ENCODE data around the gene HDAC9.
"Not testable (repeated sequence)": the region's sequence is repeated elsewhere in the genome, so short reads cannot be mapped to it uniquely, and the experiment has no call there.

The HDAC9 gene

DNA sequence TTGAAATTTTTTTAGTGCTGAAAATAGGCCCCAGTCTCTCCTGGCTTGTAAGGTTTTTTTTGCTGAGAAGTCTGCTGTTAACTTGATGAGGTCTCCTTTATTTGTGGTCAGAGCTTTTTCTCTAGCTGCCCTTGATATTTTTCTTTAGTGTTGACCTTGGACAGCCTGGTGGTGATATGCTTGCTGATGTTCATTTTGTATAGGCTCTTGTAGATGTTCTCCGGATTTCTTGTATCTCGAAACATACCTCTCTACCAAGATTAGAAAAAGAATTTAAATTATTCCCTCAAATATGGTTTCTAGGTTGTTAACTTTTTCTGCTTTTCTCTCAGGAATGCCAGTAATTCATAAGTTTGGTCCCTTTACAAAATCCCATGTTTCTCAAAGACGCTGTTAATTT, 519.5 kb downstream of the HDAC9 start:
- H3K4me1 Mint-ChIP-seq = no peaks in the 10 kb centered on the region
- H3K4me3 Mint-ChIP-seq = no peak overlapping the region
- no peaks in the 10 kb centered on the region for H3K27me3 Mint-ChIP-seq
- no peaks in the 10 kb centered on the region for H3K36me3 Mint-ChIP-seq
- H3K27ac Mint-ChIP-seq = no peak overlapping the region
- H3K9me3 Mint-ChIP-seq = peaks cover 5% of the 10 kb centered on the region

DNA sequence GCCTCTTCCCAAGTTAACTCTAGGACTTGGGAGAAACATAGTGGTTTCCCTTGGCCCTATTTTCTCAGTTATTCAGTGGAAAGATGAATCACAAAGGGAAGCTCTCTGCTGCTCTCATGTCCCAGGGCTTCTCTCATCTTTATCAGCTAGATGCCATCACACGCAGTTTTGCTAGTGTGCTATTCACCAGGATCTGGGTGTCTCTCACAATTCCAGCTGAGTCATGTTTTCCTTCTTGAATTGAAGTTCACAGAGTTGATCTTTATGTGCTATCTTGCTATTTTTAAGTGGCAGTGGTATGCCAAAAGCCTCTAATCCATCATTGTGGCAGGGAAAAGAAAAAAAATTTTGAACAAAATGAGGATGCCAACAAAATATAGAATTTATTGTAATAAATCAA, 520.6 kb downstream of the HDAC9 start:
- Mint-ChIP-seq H3K27ac (no peak overlapping the region), H3K36me3 (no peaks in the 10 kb centered on the region), H3K4me1 (no peaks in the 10 kb centered on the region), H3K4me3 (no peak overlapping the region), H3K27me3 (no peaks in the 10 kb centered on the region), H3K9me3 (peaks cover 5% of the 10 kb centered on the region)

DNA sequence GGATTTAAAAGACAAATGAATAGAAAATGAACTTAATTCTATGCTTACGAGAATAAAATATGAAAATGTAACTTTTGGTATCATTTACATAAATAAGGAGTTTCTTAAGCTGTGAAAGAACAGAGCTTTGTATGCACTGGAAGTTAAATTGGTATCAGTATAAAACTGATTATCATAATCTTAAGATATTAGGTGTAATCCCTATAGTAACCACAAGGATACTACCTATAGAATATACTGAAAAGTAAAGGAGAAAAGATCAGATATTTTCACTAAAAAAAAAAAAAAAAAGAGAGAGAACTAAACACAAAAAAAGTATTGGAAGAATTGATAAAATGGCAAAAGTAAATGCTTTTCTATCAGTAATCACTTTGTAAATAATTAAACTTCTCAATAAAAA, 521.8 kb downstream of the HDAC9 start:
- Mint-ChIP-seq H3K4me1 (no peaks in the 10 kb centered on the region), H3K27ac (no peak overlapping the region), H3K27me3 (no peaks in the 10 kb centered on the region), H3K36me3 (no peaks in the 10 kb centered on the region), H3K9me3 (peaks cover 5% of the 10 kb centered on the region), H3K4me3 (no peak overlapping the region)

DNA sequence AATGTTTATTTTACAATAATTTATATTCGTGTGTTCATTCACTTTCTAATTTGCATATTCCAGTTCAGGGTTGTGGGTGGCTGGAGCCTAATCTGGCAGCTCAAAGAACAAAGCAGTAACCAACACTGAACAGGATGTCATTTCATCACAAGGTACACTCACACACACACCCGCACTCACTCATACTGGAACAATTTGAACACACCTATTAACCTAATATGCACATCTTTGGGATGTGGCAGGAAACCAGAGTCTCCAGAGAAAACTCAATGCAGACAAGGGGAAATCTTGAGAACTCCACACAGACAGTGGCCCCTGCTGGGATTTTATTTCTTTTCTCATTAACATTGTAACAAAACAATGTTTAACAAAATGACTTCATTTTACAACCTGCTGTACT, 524.5 kb downstream of the HDAC9 start:
- no peaks in the 10 kb centered on the region for H3K27me3 Mint-ChIP-seq
- H3K4me1 Mint-ChIP-seq = no peaks in the 10 kb centered on the region
- no peaks in the 10 kb centered on the region for H3K36me3 Mint-ChIP-seq
- H3K4me3 Mint-ChIP-seq = no peak overlapping the region
- H3K27ac Mint-ChIP-seq = no peak overlapping the region
- H3K9me3 Mint-ChIP-seq = peaks cover 5% of the 10 kb centered on the region

DNA sequence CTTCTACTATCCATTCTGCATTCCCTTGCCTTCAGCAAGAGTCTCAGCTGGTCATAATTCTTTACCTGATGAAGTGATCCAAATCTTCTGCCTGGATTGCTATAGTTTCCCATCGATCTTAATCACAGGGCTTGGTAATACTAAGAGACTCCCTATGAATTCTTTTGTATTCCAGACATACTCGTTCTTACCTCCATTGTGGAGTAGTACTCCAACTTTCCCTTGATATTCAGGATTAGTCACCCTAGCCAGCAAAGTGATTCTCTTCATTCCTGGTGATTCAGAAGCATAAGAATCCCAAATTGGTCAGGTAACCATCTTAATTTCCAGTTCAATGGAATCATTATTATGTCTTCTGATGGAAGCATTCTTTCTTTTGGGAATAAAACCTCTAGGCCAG, 525.2 kb downstream of the HDAC9 start:
- no peak overlapping the region for H3K27ac Mint-ChIP-seq
- H3K9me3 Mint-ChIP-seq = peaks cover 5% of the 10 kb centered on the region
- no peaks in the 10 kb centered on the region for H3K27me3 Mint-ChIP-seq
- no peaks in the 10 kb centered on the region for H3K4me1 Mint-ChIP-seq
- H3K36me3 Mint-ChIP-seq = no peaks in the 10 kb centered on the region
- no peak overlapping the region for H3K4me3 Mint-ChIP-seq

DNA sequence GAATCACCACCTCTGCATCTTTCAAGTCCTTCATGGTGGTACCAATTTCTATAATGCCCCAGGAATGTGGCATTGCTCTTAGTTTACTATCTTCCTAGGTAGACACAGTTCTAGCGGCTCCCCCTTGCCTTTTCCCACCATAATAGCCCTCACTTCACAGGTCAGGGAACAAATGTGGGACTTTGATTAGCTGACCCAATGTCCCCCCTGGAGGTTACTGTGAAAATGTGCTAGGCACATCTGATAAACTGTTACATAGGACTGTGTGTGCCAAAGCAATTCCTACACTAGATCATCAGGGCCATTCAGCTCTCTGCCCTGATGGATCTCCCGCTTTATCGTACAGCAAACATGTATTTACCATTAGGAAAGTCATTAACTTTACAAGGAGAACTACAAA, 527.9 kb downstream of the HDAC9 start:
- Mint-ChIP-seq H3K4me1 (no peaks in the 10 kb centered on the region), H3K27ac (no peak overlapping the region), H3K36me3 (no peaks in the 10 kb centered on the region), H3K4me3 (no peak overlapping the region), H3K27me3 (no peaks in the 10 kb centered on the region), H3K9me3 (peaks cover 2% of the 10 kb centered on the region)

DNA sequence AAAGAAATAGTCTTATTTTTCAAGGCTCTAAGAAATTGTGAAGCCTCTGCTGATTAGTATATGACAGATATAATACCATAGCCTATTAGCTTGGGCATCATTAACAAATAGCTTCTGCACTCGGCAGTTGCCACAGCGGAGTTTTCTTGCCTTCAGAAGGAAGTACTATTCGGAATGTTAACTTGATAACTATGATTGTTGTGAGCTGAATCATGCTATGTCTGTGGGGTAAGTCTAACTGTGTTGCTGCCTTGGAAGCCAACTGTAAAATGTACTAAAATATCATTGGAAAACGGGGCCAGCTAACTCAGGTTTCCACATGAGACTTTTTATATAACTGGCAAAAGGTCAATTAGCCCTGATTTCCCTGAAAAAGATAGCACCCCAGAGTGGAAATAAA, 528.7 kb downstream of the HDAC9 start:
- no peaks in the 10 kb centered on the region for H3K9me3 Mint-ChIP-seq
- H3K4me3 Mint-ChIP-seq = no peak overlapping the region
- no peak overlapping the region for H3K27ac Mint-ChIP-seq
- H3K4me1 Mint-ChIP-seq = no peaks in the 10 kb centered on the region
- no peaks in the 10 kb centered on the region for H3K27me3 Mint-ChIP-seq
- H3K36me3 Mint-ChIP-seq = no peaks in the 10 kb centered on the region

DNA sequence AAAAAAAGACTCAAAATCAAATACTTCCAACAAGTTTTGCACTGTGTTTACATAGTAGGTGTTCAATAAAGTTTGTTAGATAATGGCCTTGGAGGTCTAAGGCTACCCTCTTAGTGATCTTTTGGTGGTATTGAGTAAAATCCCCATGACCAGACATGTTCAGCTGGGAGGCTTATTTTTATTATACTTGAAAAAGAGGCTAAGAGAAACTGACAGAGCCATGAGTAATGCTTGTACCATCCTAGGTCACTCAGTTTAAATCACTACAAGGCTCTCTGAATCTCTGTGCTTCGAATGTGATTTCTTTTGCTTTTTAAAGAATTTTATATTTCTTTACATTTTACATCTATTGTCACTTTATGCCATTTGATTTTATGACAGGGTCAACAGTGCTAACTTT, 531.3 kb downstream of the HDAC9 start:
- H3K27me3 Mint-ChIP-seq = no peaks in the 10 kb centered on the region
- no peak overlapping the region for H3K27ac Mint-ChIP-seq
- no peak overlapping the region for H3K4me3 Mint-ChIP-seq
- H3K9me3 Mint-ChIP-seq = peaks cover 5% of the 10 kb centered on the region
- H3K4me1 Mint-ChIP-seq = no peaks in the 10 kb centered on the region
- H3K36me3 Mint-ChIP-seq = no peaks in the 10 kb centered on the region

DNA sequence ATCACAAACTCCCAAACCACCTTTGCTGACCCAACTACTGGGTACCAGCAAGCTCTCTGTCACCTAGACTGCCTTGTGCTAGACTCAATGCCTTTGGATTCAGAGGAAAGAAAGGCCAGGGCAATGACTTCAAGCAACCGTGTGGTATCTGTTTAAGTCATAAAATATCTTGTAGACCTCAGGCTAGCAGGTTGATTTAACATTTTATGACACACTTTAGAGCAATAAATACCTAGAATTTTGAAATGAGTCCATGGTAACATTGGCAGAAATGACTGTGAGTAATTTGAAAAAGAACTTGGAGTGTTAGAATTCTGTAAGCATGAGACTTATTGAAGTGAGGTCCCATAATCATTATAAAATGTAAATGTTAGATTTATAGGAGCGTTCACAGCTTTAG, 534.7 kb downstream of the HDAC9 start:
- H3K9me3 Mint-ChIP-seq = peaks cover 5% of the 10 kb centered on the region
- H3K4me3 Mint-ChIP-seq = no peak overlapping the region
- no peak overlapping the region for H3K27ac Mint-ChIP-seq
- no peaks in the 10 kb centered on the region for H3K4me1 Mint-ChIP-seq
- H3K36me3 Mint-ChIP-seq = peaks cover 2% of the 10 kb centered on the region
- no peaks in the 10 kb centered on the region for H3K27me3 Mint-ChIP-seq

DNA sequence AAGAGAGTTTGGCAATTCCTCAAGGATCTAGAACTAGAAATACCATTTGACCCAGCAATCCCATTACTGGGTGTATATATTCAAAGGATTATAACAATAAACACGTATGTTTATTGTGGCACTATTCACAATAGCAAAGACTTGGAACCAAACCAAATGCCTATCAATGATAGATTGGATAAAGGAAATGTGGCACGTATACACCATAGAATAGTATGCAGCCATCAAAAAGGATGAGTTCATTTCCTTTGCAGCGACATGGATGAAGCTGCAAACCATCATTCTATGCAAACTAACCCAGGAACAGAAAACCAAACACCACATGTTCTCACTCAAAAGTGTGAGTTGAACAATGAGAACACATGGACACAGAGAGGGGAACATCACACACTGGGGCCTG, 537.4 kb downstream of the HDAC9 start:
- not testable (repeated sequence) for H3K4me3 Mint-ChIP-seq, H3K27me3 Mint-ChIP-seq, H3K27ac Mint-ChIP-seq, H3K36me3 Mint-ChIP-seq, H3K4me1 Mint-ChIP-seq
- peaks cover 12% of the 10 kb centered on the region for H3K9me3 Mint-ChIP-seq

DNA sequence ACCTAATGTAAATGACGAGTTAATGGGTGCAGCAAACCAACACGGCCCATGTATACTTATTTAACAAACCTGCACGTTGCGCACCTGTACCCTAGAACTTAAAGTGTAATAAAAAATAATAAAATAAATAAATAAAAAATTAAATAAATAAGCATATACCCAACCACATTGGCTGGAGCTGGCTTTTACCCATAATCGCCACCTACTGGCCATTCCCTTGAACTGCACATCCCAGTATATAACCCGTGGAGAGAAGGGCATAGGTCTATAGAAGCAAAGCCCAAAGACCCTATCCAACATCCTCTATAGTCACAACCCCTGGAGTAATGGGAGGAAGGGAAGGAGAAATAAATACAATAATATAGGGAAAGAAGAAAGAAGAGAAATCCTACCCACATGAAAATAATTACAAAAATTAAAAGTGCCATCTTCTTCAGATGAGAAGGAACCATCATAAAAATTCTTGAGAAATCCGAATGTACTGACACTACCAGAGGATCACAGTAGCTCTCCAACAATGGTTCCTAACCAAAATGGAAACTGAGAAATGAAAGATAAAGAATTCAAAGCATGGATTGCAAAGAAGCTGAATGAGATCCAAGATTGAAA, 556.3 kb downstream of the HDAC9 start:
- Mint-ChIP-seq H3K4me1 (no peaks in the 10 kb centered on the region), H3K4me3 (no peak overlapping the region), H3K36me3 (no peaks in the 10 kb centered on the region), H3K27ac (no peak overlapping the region), H3K27me3 (no peaks in the 10 kb centered on the region), H3K9me3 (no peaks in the 10 kb centered on the region)
